SK-N-MC (cell line): Measurements from ENCODE around the gene INAFM2.

Experiments used
- DNase-seq: peaks from one replicate; pipeline ENCODE4 v3.0.0-alpha.2; 2011; ENCODE audit warnings: low read depth, low spot score
- H3K27ac ChIP-seq: fragments of 200-600 bp; sonication (generic); 2 replicates; pipeline ENCODE4 v1.5.1; 2016; ENCODE audit warnings: mixed run types
- H3K36me3 ChIP-seq: fragments of 200-600 bp; sonication (generic); 2 replicates; pipeline ENCODE4 v1.6.1; 2017; ENCODE audit warnings: antibody characterized with exemption, low read length, mixed read lengths; ENCODE audit not compliant: insufficient read depth
- H3K4me3 ChIP-seq: fragments of 200-600 bp; sonication (generic); 2 replicates; pipeline ENCODE4 v1.5.1; 2016
- H3K9ac ChIP-seq: fragments of 200-600 bp; sonication (generic); 2 replicates; pipeline ENCODE4 v1.8.0; 2017; ENCODE audit warnings: mixed run types, mixed read lengths; ENCODE audit not compliant: insufficient read length
- H3K9me3 ChIP-seq: fragments of 200-600 bp; sonication (generic); 2 replicates; pipeline ENCODE4 v1.6.1; 2017; ENCODE audit warnings: low read depth, mild to moderate bottlenecking, antibody characterized with exemption, low read length, moderate library complexity, mixed read lengths
- EZH2 ChIP-seq: fragments of 200-600 bp; sonication (generic); IDR thresholded peaks from one replicate; pipeline ENCODE4 v1.6.1; 2017; ENCODE audit warnings: antibody characterized with exemption
- FOXP2 ChIP-seq: optimal IDR thresholded peaks from 2 replicates; pipeline ENCODE3; 2011; ENCODE audit warnings: mild to moderate bottlenecking, moderate library complexity; ENCODE audit not compliant: insufficient read depth; ENCODE audit errors: extremely low read length, control extremely low read depth
- POLR2AphosphoS5 ChIP-seq: IDR thresholded peaks from 2 replicates; pipeline ENCODE4 v1.6.1; 2012; ENCODE audit warnings: mild to moderate bottlenecking, low read depth, low read length, borderline replicate concordance

INAFM2 gene

DNA sequence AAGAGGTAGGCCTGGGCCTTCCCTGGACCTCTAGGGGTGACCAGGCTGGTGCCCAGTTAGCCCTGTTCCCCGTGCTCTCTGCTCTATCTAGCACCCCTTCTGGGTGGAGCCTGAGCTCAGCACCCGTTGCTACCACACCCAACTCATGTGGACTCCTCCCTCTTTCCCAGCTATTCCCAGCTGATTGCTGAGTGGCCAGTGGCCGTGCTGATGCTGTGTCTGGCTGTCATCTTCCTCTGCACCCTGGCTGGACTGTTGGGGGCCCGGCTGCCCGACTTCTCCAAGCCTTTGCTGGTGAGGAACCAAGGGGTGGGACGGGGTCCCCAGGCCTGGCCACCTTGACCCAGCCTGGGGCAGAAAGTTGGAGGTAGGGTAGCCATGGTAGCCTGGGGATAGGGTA is 40.8 kb downstream of the INAFM2 start:
- no peaks in the 10 kb centered on the region for H3K36me3 ChIP-seq
- no peak overlapping the region for H3K27ac ChIP-seq
- no peak overlapping the region for H3K9ac ChIP-seq
- no peak for TF ChIP-seq POLR2AphosphoS5
- TF ChIP-seq FOXP2, result no peak
- TF ChIP-seq EZH2, result no peak
- no peaks in the 10 kb centered on the region for H3K9me3 ChIP-seq
- no peak for DNase-seq
- H3K4me3 ChIP-seq, result no peak overlapping the region

DNA sequence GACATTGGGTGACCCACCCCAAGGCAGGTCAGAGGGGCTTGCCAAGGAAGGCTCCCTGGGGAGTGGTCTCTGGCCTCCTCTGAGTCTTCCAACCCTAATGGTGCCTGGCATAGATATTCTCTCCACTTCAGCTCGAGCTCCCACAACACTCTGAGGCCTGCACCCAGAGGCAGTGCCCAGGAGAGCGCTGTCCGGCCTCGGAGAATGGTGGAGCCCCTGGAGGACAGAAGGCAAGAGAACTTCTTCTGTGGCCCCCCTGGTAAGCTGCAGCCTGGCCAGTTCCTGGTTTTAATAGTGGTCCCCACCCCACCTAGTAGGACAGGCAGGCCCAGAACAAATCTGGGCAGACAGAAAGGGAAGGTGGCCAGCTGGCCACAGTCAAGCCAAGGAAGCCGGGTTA is 41.5 kb downstream of the INAFM2 start:
- H3K9ac ChIP-seq, result no peak overlapping the region
- no peaks in the 10 kb centered on the region for H3K9me3 ChIP-seq
- H3K4me3 ChIP-seq, result no peak overlapping the region
- no peak overlapping the region for H3K27ac ChIP-seq
- no peak for DNase-seq
- TF ChIP-seq POLR2AphosphoS5 (no peak), FOXP2 (no peak), EZH2 (no peak)
- no peaks in the 10 kb centered on the region for H3K36me3 ChIP-seq

DNA sequence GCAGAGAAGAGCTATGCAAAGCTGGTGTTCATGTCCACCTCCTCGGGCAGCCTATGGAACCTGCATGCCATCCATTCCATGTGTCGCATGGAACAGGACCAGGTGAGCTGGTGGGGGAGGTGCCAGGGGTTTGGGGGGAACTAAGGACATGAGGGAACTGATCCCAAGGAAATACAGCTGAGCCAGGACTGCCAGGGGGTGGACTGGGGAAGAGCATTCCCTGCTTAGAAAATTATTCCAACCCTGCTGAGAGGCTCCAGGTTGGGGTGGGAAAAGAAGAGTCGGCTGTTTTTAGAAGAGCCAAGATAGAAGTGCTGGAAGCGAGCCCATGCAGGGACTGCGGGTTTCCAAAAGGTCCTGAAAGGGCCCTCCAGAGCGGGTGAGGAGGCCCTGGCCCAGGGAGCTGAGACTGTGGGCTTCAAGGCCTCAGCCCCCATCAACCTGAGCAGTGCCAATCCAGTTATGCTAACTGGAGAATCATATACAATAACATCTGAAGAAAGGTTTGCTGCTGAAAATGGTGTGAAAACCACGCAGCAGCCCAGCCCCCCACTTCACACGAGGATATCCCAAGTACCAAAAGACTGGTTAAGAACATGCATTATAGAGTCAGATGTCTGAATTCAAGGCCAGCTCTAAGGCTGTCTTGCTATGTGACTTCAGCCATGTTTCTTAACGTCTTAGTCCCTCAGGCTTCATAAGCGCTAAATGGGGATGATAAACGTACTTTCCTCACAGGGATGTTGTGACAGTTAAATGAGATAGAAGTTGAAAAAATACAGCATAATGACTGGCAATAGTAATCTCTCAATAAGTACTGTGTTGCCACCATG is 42.3 kb downstream of the INAFM2 start:
- TF ChIP-seq EZH2 (no peak), FOXP2 (no peak), POLR2AphosphoS5 (no peak)
- H3K9ac ChIP-seq, result no peak overlapping the region
- H3K27ac ChIP-seq, result no peak overlapping the region

GRCh38 chr15:40366457-40367370 is 43.2 kb downstream of the INAFM2 start:
- TF ChIP-seq EZH2 (no peak), POLR2AphosphoS5 (no peak), FOXP2 (no peak)
- Histone ChIP-seq H3K9ac (no peak overlapping the region), H3K4me3 (no peak overlapping the region), H3K27ac (no peak overlapping the region), H3K36me3 (no peaks in the 10 kb centered on the region), H3K9me3 (no peaks in the 10 kb centered on the region)
- DNase-seq, result no peak

More for the DNA sequence above, 42.3 kb downstream of the INAFM2 start:
- Histone ChIP-seq H3K4me3 (no peak overlapping the region), H3K9me3 (no peaks in the 10 kb centered on the region), H3K36me3 (no peaks in the 10 kb centered on the region)
- no peak for DNase-seq

DNA sequence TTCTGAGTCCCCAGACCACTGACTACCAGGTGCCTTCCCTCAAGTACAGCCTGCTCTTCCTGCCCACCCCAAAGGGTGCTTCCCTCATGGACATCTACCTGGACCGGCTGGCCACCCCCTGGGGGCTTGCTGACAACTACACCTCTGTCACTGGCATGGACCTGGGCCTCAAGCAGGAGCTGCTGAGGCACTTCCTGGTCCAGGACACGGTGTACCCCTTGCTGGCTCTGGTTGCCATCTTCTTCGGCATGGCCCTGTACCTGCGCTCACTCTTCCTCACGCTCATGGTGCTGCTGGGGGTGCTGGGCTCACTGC is 43.8 kb downstream of the INAFM2 start:
- Histone ChIP-seq H3K36me3 (no peaks in the 10 kb centered on the region), H3K27ac (no peak overlapping the region), H3K4me3 (no peak overlapping the region), H3K9me3 (no peaks in the 10 kb centered on the region), H3K9ac (no peak overlapping the region)
- no peak for DNase-seq
- TF ChIP-seq FOXP2, result no peak

DNA sequence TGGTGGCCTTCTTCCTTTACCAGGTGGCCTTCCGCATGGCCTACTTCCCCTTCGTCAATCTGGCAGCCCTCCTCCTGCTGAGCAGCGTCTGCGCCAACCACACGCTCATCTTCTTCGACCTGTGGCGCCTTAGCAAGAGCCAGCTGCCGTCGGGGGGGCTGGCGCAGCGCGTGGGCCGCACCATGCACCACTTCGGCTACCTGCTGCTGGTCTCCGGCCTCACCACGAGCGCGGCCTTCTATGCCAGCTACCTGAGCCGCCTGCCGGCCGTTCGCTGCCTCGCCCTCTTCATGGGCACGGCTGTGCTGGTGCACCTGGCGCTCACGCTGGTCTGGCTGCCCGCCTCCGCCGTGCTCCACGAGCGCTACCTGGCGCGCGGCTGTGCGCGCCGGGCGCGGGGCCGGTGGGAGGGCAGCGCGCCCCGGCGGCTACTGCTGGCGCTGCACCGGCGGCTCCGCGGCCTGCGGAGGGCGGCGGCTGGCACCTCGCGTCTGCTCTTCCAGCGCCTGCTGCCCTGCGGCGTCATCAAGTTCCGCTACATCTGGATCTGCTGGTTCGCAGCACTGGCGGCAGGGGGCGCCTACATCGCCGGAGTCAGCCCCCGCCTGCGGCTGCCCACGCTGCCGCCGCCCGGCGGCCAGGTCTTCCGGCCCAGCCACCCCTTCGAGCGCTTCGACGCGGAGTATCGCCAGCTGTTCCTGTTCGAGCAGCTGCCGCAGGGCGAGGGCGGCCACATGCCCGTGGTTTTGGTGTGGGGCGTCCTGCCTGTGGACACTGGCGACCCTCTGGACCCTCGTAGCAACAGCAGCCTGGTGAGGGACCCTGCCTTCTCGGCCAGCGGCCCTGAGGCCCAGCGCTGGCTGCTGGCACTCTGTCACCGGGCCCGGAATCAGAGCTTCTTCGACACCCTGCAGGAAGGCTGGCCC is 44.5 kb downstream of the INAFM2 start:
- Histone ChIP-seq H3K4me3 (peak overlapping the region; percentile 38), H3K9me3 (no peaks in the 10 kb centered on the region), H3K9ac (no peak overlapping the region), H3K27ac (no peak overlapping the region), H3K36me3 (no peaks in the 10 kb centered on the region)
- DNase-seq, result no peak
- TF ChIP-seq FOXP2 (peak; percentile 62), EZH2 (no peak)

GRCh38 chr15:40368719-40369473 is 45.4 kb downstream of the INAFM2 start:
- Histone ChIP-seq H3K36me3 (no peaks in the 10 kb centered on the region), H3K27ac (no peak overlapping the region), H3K9me3 (no peaks in the 10 kb centered on the region), H3K4me3 (no peak overlapping the region), H3K9ac (no peak overlapping the region)
- no peak for DNase-seq
- no peak for TF ChIP-seq FOXP2
- TF ChIP-seq EZH2, result no peak
- TF ChIP-seq POLR2AphosphoS5, result no peak
